NT2/D1 (cell line): ENCODE data around the gene ADORA1.

Source experiments
- YY1 ChIP-seq: IDR thresholded peaks from 2 replicates; pipeline ENCODE4 v1.6.1; 2011; ENCODE audit not compliant: insufficient read length, insufficient read depth
- ZNF274 ChIP-seq: IDR thresholded peaks from 2 replicates; pipeline ENCODE4 v1.6.1; 2011; ENCODE audit warnings: mild to moderate bottlenecking, low read depth, low read length

- TF ChIP-seq YY1 (no peak), ZNF274 (no peak)
These were observed 13.4 kb downstream of the ADORA1 start for GRCh38 chr1:203140743-203141520.
